ENCODE measurements around the gene ADAMTS12. TPM values are rescaled to one million over a fixed set of nuclear protein-coding genes. Genes with fewer than 3 reads are reported as not detected.

Gene ADAMTS12
- total RNA-seq, 4 donors from 2014 or later: 0.49 to 3.1 (median 2.5) TPM

DNA sequence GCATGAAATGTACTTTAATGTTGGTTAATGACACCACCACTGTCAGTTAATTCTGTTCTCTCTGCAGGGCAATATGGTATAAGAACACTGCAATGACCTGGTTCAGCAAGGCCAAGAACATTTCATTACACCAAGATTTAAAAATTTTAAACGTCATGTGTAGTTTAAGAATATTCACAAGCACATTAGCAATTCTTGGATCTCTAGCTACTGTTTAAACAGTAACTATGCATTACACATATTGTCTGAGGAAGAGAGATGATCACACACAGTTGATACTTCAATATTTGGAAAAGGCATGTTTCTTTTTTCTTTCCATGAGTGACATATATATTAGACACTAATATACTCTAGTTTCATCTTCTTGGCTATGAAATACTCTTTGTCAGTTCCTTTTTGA is 143.0 kb downstream of the ADAMTS12 start:
- no peak for TF ChIP-seq POLR2A (IDR thresholded peaks at IDR 0.05)
- TF ChIP-seq, protein P1, sequence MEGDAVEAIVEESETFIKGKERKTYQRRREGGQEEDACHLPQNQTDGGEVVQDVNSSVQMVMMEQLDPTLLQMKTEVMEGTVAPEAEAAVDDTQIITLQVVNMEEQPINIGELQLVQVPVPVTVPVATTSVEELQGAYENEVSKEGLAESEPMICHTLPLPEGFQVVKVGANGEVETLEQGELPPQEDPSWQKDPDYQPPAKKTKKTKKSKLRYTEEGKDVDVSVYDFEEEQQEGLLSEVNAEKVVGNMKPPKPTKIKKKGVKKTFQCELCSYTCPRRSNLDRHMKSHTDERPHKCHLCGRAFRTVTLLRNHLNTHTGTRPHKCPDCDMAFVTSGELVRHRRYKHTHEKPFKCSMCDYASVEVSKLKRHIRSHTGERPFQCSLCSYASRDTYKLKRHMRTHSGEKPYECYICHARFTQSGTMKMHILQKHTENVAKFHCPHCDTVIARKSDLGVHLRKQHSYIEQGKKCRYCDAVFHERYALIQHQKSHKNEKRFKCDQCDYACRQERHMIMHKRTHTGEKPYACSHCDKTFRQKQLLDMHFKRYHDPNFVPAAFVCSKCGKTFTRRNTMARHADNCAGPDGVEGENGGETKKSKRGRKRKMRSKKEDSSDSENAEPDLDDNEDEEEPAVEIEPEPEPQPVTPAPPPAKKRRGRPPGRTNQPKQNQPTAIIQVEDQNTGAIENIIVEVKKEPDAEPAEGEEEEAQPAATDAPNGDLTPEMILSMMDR (IDR thresholded peaks at IDR 0.05 in 4 of 5, conservative IDR thresholded peaks at IDR 0.05 in 1 of 5): no peak
- intact Hi-C loops (cut with DNase I; ENCODE audit: low total_unique reads): no loop called here
- Histone ChIP-seq H3K36me3 (no peaks in the 10 kb centered on the region), H3K9me3 (no peaks in the 10 kb centered on the region), H3K27me3 (no peaks in the 10 kb centered on the region), H3K27ac (no peak overlapping the region), H3K4me1 (no peaks in the 10 kb centered on the region), H3K4me3 (no peak overlapping the region)
- in situ Hi-C loops (cut with MboI; ENCODE audit: low sequenced_read_pairs in 4 of 4): no loop called here
- DNase-seq (no peak), ATAC-seq (no peak)

DNA sequence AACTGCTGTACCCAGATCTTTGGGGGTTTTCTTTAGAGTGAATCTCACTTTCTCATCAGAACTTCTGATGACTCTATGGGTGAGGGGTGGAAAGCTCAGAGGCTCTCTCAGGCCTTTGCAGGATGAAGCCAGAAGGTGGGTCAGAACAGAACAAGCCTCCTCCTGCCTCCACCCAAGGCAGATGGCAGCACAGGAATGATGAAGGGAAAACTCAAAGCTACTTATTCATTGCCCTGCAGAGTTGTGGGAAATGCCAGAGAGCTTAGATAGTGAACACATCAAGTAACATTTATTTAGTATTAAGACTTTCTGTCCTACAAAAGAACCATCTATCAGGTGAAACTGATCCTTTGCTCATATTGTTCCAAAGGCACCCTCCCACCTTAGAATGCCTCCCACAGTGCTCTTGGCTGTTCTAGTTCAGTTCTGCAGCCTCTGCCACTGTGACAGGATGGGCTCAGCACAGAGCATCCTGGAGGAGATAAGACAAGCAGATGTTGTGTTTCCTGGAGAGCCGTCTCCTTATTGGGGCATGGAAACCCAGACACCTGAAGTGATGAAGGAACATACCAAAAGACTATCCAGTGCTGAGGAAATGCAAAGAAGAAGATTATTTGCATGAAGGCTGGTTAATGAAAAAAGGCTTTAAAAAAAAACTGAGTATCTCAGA is 146.6 kb downstream of the ADAMTS12 start:
- no peaks in the 10 kb centered on the region for H3K36me3 ChIP-seq
- no peaks in the 10 kb centered on the region for H3K27me3 ChIP-seq
- no peak overlapping the region for H3K27ac ChIP-seq
- no peaks in the 10 kb centered on the region for H3K9me3 ChIP-seq
- ATAC-seq (no peak), DNase-seq (no peak)
- no peaks in the 10 kb centered on the region for H3K4me1 ChIP-seq
- in situ Hi-C loops (cut with MboI; ENCODE audit: low sequenced_read_pairs in 4 of 4) (no loop called here), intact Hi-C loops (cut with DNase I; ENCODE audit: low total_unique reads) (no loop called here)
- no peak overlapping the region for H3K4me3 ChIP-seq
- no peak for TF ChIP-seq POLR2A (IDR thresholded peaks at IDR 0.05)
- TF ChIP-seq, protein P1 (IDR thresholded peaks at IDR 0.05 in 4 of 5, conservative IDR thresholded peaks at IDR 0.05 in 1 of 5): no peak

DNA sequence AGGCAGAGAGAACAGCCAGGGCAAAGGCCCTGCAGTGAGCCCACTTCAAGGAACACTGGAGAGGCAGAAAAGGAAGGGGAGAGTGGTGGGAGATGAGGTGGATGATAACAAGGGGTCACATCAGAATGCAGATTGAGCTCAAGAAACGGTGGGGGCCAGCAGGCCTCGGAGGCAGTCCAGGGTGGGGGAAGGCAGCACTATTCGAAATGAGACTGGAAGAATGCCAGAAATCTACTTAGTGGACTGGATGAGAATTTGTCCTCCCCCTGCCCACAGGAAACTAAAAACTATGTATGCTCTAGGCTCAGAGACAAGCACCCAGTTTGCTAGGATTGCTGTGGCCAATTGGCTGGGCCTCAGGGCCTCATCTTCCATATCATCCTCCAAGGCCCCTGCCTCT is 148.7 kb downstream of the ADAMTS12 start:
- no peaks in the 10 kb centered on the region for H3K36me3 ChIP-seq
- DNase-seq (no peak), ATAC-seq (no peak)
- no peaks in the 10 kb centered on the region for H3K4me1 ChIP-seq
- TF ChIP-seq, protein P1 (IDR thresholded peaks at IDR 0.05 in 4 of 5, conservative IDR thresholded peaks at IDR 0.05 in 1 of 5): no peak
- TF ChIP-seq POLR2A (IDR thresholded peaks at IDR 0.05): no peak
- H3K4me3 ChIP-seq: no peak overlapping the region
- H3K9me3 ChIP-seq: no peaks in the 10 kb centered on the region
- H3K27me3 ChIP-seq: no peaks in the 10 kb centered on the region
- intact Hi-C loops (cut with DNase I; ENCODE audit: low total_unique reads) (no loop called here), in situ Hi-C loops (cut with MboI; ENCODE audit: low sequenced_read_pairs in 4 of 4) (no loop called here)
- H3K27ac ChIP-seq: no peak overlapping the region

DNA sequence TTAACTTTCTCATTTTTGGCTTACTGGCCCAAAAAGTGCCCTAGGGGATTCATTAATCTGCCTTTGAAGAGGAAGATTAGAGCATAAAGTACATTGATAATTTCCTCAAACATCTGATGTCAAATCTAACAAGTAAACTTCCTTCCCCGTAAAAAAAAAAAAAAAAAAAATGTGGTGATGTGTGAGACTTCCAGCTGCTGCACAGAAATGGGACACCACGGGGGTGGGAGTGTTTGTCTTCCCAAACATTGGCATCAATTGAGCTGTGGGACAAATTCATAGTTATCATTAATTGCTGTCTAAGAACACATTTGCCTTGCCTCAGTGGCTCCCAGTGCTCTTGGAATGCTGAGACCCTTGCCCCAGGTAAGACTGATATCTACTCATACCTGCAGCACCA is 149.6 kb downstream of the ADAMTS12 start:
- in situ Hi-C loops (cut with MboI; ENCODE audit: low sequenced_read_pairs in 4 of 4) (no loop called here), intact Hi-C loops (cut with DNase I; ENCODE audit: low total_unique reads) (no loop called here)
- Histone ChIP-seq H3K36me3 (no peaks in the 10 kb centered on the region), H3K27ac (no peak overlapping the region), H3K27me3 (no peaks in the 10 kb centered on the region), H3K4me1 (no peaks in the 10 kb centered on the region), H3K4me3 (no peak overlapping the region), H3K9me3 (no peaks in the 10 kb centered on the region)
- ATAC-seq (no peak), DNase-seq (no peak)
- TF ChIP-seq POLR2A (IDR thresholded peaks at IDR 0.05): no peak
- TF ChIP-seq, protein P1 (IDR thresholded peaks at IDR 0.05 in 4 of 5, conservative IDR thresholded peaks at IDR 0.05 in 1 of 5): no peak

DNA sequence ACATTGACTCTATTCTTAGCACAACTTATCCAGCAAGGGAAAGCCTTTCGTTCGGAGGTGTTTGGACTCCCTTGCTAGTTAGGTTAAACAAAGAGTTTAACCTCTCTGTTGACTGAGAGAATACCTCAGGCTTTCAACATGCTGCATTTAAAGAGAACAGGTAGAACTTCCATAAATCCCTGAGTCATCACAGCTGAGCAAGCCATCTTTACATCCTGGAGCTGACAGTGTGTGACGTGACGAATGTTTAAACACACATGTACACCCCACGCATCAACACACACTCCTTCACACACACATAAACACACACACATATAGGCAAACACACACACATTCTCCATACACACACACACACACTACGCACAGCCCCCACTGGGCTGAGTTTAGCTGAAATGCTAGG is 152.8 kb downstream of the ADAMTS12 start:
- Histone ChIP-seq H3K27me3 (no peaks in the 10 kb centered on the region), H3K27ac (no peak overlapping the region), H3K9me3 (no peaks in the 10 kb centered on the region), H3K36me3 (no peaks in the 10 kb centered on the region), H3K4me3 (no peak overlapping the region), H3K4me1 (no peaks in the 10 kb centered on the region)
- intact Hi-C loops (cut with DNase I; ENCODE audit: low total_unique reads): no loop called here
- DNase-seq (no peak), ATAC-seq (no peak)
- in situ Hi-C loops (cut with MboI; ENCODE audit: low sequenced_read_pairs in 4 of 4): no loop called here
- TF ChIP-seq, protein P1 (IDR thresholded peaks at IDR 0.05 in 4 of 5, conservative IDR thresholded peaks at IDR 0.05 in 1 of 5): no peak
- no peak for TF ChIP-seq POLR2A (IDR thresholded peaks at IDR 0.05)
